H1 (cell line): Measurements from ENCODE around the gene NRL. TPM values are rescaled to one million over a fixed set of nuclear protein-coding genes. Genes with fewer than 3 reads are reported as not detected.

Experiments used
- EZH2 ChIP-seq: fragments of 200-600 bp; sonication (generic); IDR thresholded peaks from 2 replicates; pipeline ENCODE4 v1.7.1; 2012; ENCODE audit warnings: low read depth, mild to moderate bottlenecking, moderate library complexity, low read length, inconsistent platforms; ENCODE audit not compliant: severe bottlenecking
- KDM5A ChIP-seq: fragments of 200-600 bp; IDR thresholded peaks from 2 replicates; pipeline ENCODE4 v1.7.1; 2012; ENCODE audit warnings: mild to moderate bottlenecking, low read length, inconsistent platforms, mixed read lengths
- NANOG ChIP-seq: IDR thresholded peaks from 2 replicates; pipeline ENCODE4 v1.6.1; 2011; ENCODE audit warnings: low read length, low read depth, mild to moderate bottlenecking, inconsistent platforms; ENCODE audit not compliant: insufficient read depth, poor library complexity, severe bottlenecking
- PHF8 ChIP-seq: fragments of 200-600 bp; sonication (generic); conservative IDR thresholded peaks from 2 replicates; pipeline ENCODE4 v1.7.1; 2012; ENCODE audit warnings: low read depth, mild to moderate bottlenecking, inconsistent platforms, low read length, moderate library complexity
- SP2 ChIP-seq: IDR thresholded peaks from 2 replicates; pipeline ENCODE4 v1.6.1; 2012; ENCODE audit warnings: mild to moderate bottlenecking, low read length, inconsistent platforms
- TEAD4 ChIP-seq: IDR thresholded peaks from 2 replicates; pipeline ENCODE4 v1.6.1; 2012; ENCODE audit warnings: low read depth, low read length, inconsistent platforms, mixed read lengths
- polyA plus RNA-seq, 7 experiments: library from polyadenylated mRNA; depleted of rRNA in 3 of 7; stranded (reverse) in 5 of 7; unstranded in 2 of 7; fragments of >200 nt in 5 of 7; fragments of 200-250 nt in 2 of 7; gene quantifications; 1 replicate in 5 of 7; 2 replicates in 1 of 7; 4 replicates in 1 of 7; pipeline versions ENCODE4 v1.2.1 to v1.2.3, GENCODE V29; 2011 to 2013; ENCODE audit warnings: missing spikeins in 2 of 7, mixed read lengths in 2 of 7
- total RNA-seq: library from RNA; stranded (reverse); fragmentation: NEBNext Ultra II Directional; extraction: Animal tissue kit (Norgen Biotek cat#: 25700); gene quantifications from 2 replicates; pipeline ENCODE4 v1.2.1, GENCODE V29; 2021
- TF ChIP-seq, protein P1 (sequence below): fragments of 300-600 bp; sonication (generic); IDR thresholded peaks from 2 replicates; pipeline ENCODE4 v1.7.1; 2012; ENCODE audit warnings: low read length, moderate library complexity, mild to moderate bottlenecking, inconsistent platforms; ENCODE audit not compliant: insufficient replicate concordance
- TF ChIP-seq, protein P2 (sequence below): IDR thresholded peaks from 2 replicates; pipeline ENCODE4 v1.6.1; 2011; ENCODE audit warnings: low read depth, mild to moderate bottlenecking, low read length; ENCODE audit not compliant: insufficient read depth
- TF ChIP-seq, protein P3 (sequence below): IDR thresholded peaks from 2 replicates; pipeline ENCODE4 v1.6.1; 2011; ENCODE audit warnings: low read length, improper control_type of control experiment

Gene NRL
- total and polyA plus RNA-seq, 2 of the 8 experiments (the other 6 are each of a cell fraction or from before 2014, with no cell fraction given) = 1.1 to 2.2 TPM

DNA sequence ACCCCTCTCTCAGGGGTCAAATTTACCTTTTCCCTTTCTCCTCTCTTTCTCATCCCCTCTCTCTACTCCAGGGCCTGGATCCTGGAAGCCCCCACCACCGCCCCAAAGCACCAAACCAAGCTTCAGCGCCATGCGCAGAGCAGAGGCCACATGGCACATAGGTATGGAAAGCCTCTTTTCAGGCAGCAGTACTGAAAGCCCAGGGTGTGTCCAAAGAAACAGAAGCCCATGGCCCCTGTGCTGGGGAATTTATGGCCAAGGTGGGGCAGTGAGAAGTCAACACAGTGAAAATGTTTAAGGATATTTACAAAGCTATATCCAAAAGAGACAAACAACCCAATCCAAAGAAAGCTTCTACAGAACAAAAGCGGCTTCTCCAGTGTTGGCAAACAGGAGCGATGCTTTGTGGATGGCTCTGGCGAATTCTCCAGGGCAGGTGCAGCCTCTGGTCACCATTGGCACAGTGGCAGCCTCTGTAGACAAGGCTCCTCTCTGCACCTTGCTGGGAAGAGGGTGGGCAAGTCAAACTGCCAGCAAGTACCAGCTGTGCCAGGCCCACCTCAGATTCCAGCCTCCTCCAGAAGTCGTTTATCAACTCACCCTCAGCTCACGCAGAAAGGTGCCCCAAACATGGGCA is 48.1 kb downstream of the NRL start (continued):
- TF ChIP-seq, protein P1, sequence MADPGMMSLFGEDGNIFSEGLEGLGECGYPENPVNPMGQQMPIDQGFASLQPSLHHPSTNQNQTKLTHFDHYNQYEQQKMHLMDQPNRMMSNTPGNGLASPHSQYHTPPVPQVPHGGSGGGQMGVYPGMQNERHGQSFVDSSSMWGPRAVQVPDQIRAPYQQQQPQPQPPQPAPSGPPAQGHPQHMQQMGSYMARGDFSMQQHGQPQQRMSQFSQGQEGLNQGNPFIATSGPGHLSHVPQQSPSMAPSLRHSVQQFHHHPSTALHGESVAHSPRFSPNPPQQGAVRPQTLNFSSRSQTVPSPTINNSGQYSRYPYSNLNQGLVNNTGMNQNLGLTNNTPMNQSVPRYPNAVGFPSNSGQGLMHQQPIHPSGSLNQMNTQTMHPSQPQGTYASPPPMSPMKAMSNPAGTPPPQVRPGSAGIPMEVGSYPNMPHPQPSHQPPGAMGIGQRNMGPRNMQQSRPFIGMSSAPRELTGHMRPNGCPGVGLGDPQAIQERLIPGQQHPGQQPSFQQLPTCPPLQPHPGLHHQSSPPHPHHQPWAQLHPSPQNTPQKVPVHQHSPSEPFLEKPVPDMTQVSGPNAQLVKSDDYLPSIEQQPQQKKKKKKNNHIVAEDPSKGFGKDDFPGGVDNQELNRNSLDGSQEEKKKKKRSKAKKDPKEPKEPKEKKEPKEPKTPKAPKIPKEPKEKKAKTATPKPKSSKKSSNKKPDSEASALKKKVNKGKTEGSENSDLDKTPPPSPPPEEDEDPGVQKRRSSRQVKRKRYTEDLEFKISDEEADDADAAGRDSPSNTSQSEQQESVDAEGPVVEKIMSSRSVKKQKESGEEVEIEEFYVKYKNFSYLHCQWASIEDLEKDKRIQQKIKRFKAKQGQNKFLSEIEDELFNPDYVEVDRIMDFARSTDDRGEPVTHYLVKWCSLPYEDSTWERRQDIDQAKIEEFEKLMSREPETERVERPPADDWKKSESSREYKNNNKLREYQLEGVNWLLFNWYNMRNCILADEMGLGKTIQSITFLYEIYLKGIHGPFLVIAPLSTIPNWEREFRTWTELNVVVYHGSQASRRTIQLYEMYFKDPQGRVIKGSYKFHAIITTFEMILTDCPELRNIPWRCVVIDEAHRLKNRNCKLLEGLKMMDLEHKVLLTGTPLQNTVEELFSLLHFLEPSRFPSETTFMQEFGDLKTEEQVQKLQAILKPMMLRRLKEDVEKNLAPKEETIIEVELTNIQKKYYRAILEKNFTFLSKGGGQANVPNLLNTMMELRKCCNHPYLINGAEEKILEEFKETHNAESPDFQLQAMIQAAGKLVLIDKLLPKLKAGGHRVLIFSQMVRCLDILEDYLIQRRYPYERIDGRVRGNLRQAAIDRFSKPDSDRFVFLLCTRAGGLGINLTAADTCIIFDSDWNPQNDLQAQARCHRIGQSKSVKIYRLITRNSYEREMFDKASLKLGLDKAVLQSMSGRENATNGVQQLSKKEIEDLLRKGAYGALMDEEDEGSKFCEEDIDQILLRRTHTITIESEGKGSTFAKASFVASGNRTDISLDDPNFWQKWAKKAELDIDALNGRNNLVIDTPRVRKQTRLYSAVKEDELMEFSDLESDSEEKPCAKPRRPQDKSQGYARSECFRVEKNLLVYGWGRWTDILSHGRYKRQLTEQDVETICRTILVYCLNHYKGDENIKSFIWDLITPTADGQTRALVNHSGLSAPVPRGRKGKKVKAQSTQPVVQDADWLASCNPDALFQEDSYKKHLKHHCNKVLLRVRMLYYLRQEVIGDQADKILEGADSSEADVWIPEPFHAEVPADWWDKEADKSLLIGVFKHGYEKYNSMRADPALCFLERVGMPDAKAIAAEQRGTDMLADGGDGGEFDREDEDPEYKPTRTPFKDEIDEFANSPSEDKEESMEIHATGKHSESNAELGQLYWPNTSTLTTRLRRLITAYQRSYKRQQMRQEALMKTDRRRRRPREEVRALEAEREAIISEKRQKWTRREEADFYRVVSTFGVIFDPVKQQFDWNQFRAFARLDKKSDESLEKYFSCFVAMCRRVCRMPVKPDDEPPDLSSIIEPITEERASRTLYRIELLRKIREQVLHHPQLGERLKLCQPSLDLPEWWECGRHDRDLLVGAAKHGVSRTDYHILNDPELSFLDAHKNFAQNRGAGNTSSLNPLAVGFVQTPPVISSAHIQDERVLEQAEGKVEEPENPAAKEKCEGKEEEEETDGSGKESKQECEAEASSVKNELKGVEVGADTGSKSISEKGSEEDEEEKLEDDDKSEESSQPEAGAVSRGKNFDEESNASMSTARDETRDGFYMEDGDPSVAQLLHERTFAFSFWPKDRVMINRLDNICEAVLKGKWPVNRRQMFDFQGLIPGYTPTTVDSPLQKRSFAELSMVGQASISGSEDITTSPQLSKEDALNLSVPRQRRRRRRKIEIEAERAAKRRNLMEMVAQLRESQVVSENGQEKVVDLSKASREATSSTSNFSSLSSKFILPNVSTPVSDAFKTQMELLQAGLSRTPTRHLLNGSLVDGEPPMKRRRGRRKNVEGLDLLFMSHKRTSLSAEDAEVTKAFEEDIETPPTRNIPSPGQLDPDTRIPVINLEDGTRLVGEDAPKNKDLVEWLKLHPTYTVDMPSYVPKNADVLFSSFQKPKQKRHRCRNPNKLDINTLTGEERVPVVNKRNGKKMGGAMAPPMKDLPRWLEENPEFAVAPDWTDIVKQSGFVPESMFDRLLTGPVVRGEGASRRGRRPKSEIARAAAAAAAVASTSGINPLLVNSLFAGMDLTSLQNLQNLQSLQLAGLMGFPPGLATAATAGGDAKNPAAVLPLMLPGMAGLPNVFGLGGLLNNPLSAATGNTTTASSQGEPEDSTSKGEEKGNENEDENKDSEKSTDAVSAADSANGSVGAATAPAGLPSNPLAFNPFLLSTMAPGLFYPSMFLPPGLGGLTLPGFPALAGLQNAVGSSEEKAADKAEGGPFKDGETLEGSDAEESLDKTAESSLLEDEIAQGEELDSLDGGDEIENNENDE = no peak
- TF ChIP-seq SP2 (no peak), NANOG (no peak), TEAD4 (no peak), KDM5A (no peak), PHF8 (no peak), EZH2 (no peak)
- TF ChIP-seq, protein P2, sequence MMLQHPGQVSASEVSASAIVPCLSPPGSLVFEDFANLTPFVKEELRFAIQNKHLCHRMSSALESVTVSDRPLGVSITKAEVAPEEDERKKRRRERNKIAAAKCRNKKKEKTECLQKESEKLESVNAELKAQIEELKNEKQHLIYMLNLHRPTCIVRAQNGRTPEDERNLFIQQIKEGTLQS = no peak
- TF ChIP-seq, protein P3, sequence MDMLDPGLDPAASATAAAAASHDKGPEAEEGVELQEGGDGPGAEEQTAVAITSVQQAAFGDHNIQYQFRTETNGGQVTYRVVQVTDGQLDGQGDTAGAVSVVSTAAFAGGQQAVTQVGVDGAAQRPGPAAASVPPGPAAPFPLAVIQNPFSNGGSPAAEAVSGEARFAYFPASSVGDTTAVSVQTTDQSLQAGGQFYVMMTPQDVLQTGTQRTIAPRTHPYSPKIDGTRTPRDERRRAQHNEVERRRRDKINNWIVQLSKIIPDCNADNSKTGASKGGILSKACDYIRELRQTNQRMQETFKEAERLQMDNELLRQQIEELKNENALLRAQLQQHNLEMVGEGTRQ = no peak
